GM11168 (cell line): Measurements from ENCODE around the gene TBXA2R.

Experiments used
- in situ Hi-C: fragments of 300-500 bp; cut with MboI; formaldehyde crosslinking; loops from one replicate; pipeline ENCODE4 v1.12.0; 2022; ENCODE audit warnings: low sequenced_read_pairs; ENCODE audit not compliant: unreplicated experiment

The TBXA2R gene

GRCh38 chr19:3563709-3564524 is 42.8 kb downstream of the TBXA2R start:
- in situ Hi-C loops, result no loop called here

GRCh38 chr19:3557461-3558248 is 49.0 kb downstream of the TBXA2R start, which contains the start of gene MFSD12:
Gene MFSD12 (minus strand): TSS chr19:3557586. CDS start chr19:3557403, 183 bp downstream.
- in situ Hi-C loops, result no loop called here

GRCh38 chr19:3556978-3557460 is 49.7 kb downstream of the TBXA2R start:
- in situ Hi-C loops, result no loop called here

GRCh38 chr19:3556423-3556977 is 50.2 kb downstream of the TBXA2R start:
- in situ Hi-C loops, result no loop called here

GRCh38 chr19:3555653-3556422 is 50.8 kb downstream of the TBXA2R start:
- in situ Hi-C loops, result no loop called here

GRCh38 chr19:3554254-3555083 is 52.2 kb downstream of the TBXA2R start:
- in situ Hi-C loops, result no loop called here

- in situ Hi-C loops, result no loop called here
Observed at GRCh38 chr19:3551792-3552095, 54.9 kb downstream of the TBXA2R start.

- in situ Hi-C loops, result no loop called here
Observed at GRCh38 chr19:3550947-3551791, 55.5 kb downstream of the TBXA2R start.

- in situ Hi-C loops, result no loop called here
Observed at GRCh38 chr19:3549816-3550215, 56.9 kb downstream of the TBXA2R start.

- in situ Hi-C loops, result no loop called here
Observed at GRCh38 chr19:3548606-3549005, 58.1 kb downstream of the TBXA2R start.

- in situ Hi-C loops, result no loop called here
Observed at GRCh38 chr19:3547767-3548282, 58.9 kb downstream of the TBXA2R start.

GRCh38 chr19:3547301-3547731 is 59.4 kb downstream of the TBXA2R start:
- in situ Hi-C loops, result no loop called here

- in situ Hi-C loops, result no loop called here
Observed at GRCh38 chr19:3546119-3546518, 60.6 kb downstream of the TBXA2R start.

- in situ Hi-C loops, result no loop called here
Observed at GRCh38 chr19:3545669-3546034, 61.0 kb downstream of the TBXA2R start.

- in situ Hi-C loops, result no loop called here
Observed at GRCh38 chr19:3544742-3545668, 61.7 kb downstream of the TBXA2R start.
